ENCODE measurements around the gene TNP2.

DNA sequence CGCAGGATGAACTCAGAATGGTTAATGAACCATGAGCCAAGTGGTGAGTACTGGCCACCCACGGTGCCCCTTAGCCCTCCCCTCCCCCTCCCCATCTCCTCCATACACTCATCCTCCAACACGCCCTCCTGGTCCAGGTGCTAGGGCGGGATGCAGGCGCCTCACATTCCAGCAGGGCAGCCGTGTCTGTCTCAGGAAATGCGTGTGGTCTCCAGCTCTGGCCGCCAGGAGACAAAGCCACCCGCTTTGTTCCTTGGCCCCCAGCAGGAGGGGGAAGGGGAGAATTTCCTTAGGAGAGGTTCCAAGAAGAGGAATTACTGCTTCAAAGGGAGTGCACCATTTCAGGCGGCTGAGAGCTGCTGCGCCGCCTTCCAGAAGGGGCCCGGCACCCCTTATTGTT is 46.4 kb upstream of the TNP2 start:
- TF ChIP-seq, protein P1, sequence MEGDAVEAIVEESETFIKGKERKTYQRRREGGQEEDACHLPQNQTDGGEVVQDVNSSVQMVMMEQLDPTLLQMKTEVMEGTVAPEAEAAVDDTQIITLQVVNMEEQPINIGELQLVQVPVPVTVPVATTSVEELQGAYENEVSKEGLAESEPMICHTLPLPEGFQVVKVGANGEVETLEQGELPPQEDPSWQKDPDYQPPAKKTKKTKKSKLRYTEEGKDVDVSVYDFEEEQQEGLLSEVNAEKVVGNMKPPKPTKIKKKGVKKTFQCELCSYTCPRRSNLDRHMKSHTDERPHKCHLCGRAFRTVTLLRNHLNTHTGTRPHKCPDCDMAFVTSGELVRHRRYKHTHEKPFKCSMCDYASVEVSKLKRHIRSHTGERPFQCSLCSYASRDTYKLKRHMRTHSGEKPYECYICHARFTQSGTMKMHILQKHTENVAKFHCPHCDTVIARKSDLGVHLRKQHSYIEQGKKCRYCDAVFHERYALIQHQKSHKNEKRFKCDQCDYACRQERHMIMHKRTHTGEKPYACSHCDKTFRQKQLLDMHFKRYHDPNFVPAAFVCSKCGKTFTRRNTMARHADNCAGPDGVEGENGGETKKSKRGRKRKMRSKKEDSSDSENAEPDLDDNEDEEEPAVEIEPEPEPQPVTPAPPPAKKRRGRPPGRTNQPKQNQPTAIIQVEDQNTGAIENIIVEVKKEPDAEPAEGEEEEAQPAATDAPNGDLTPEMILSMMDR (conservative IDR thresholded peaks at IDR 0.05; ENCODE audit: low read depth in 2 of 2) = peak; percentile 21 to 23; a peak in 2 of 4 replicates
- TF ChIP-seq EZH2phosphoT487 (IDR thresholded peaks at IDR 0.05; ENCODE audit: unreplicated experiment) = no peak
- no peak for TF ChIP-seq EZH2 (IDR thresholded peaks at IDR 0.05; ENCODE audit: low read depth, unreplicated experiment)
- no peak for TF ChIP-seq ZNF331 (CRISPR knock-in tag; IDR thresholded peaks at IDR 0.05; ENCODE audit: low read depth)
- TF ChIP-seq POLR2AphosphoS5 (IDR thresholded peaks at IDR 0.05; ENCODE audit: low read depth) = peak; percentile 72
- peak; percentile 75; the same call in 1 of the 2 replicates for TF ChIP-seq NANOG (IDR thresholded peaks at IDR 0.05; ENCODE audit: borderline replicate concordance)
- TF ChIP-seq, protein P2, sequence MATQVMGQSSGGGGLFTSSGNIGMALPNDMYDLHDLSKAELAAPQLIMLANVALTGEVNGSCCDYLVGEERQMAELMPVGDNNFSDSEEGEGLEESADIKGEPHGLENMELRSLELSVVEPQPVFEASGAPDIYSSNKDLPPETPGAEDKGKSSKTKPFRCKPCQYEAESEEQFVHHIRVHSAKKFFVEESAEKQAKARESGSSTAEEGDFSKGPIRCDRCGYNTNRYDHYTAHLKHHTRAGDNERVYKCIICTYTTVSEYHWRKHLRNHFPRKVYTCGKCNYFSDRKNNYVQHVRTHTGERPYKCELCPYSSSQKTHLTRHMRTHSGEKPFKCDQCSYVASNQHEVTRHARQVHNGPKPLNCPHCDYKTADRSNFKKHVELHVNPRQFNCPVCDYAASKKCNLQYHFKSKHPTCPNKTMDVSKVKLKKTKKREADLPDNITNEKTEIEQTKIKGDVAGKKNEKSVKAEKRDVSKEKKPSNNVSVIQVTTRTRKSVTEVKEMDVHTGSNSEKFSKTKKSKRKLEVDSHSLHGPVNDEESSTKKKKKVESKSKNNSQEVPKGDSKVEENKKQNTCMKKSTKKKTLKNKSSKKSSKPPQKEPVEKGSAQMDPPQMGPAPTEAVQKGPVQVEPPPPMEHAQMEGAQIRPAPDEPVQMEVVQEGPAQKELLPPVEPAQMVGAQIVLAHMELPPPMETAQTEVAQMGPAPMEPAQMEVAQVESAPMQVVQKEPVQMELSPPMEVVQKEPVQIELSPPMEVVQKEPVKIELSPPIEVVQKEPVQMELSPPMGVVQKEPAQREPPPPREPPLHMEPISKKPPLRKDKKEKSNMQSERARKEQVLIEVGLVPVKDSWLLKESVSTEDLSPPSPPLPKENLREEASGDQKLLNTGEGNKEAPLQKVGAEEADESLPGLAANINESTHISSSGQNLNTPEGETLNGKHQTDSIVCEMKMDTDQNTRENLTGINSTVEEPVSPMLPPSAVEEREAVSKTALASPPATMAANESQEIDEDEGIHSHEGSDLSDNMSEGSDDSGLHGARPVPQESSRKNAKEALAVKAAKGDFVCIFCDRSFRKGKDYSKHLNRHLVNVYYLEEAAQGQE (IDR thresholded peaks at IDR 0.05; ENCODE audit: unreplicated experiment) = peak; percentile 9
- no peak for TF ChIP-seq JUNB (IDR thresholded peaks at IDR 0.05; ENCODE audit: unreplicated experiment)
- TF ChIP-seq CREB1 (CRISPR knock-in tag; IDR thresholded peaks at IDR 0.05; ENCODE audit: low read depth) = peak; percentile 49; the same call in 1 of the 2 replicates
- TF ChIP-seq, protein P3, sequence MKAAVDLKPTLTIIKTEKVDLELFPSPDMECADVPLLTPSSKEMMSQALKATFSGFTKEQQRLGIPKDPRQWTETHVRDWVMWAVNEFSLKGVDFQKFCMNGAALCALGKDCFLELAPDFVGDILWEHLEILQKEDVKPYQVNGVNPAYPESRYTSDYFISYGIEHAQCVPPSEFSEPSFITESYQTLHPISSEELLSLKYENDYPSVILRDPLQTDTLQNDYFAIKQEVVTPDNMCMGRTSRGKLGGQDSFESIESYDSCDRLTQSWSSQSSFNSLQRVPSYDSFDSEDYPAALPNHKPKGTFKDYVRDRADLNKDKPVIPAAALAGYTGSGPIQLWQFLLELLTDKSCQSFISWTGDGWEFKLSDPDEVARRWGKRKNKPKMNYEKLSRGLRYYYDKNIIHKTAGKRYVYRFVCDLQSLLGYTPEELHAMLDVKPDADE (IDR thresholded peaks at IDR 0.05) = peak; percentile 68
- no peak for TF ChIP-seq STAT1 (IDR thresholded peaks at IDR 0.05; ENCODE audit: unreplicated experiment)
- 0 out of 2 replicates have a peak, but pooled peaks have one; percentile 27 for TF ChIP-seq ZNF114 (CRISPR knock-in tag; IDR thresholded peaks at IDR 0.05)
- TF ChIP-seq, protein P4, sequence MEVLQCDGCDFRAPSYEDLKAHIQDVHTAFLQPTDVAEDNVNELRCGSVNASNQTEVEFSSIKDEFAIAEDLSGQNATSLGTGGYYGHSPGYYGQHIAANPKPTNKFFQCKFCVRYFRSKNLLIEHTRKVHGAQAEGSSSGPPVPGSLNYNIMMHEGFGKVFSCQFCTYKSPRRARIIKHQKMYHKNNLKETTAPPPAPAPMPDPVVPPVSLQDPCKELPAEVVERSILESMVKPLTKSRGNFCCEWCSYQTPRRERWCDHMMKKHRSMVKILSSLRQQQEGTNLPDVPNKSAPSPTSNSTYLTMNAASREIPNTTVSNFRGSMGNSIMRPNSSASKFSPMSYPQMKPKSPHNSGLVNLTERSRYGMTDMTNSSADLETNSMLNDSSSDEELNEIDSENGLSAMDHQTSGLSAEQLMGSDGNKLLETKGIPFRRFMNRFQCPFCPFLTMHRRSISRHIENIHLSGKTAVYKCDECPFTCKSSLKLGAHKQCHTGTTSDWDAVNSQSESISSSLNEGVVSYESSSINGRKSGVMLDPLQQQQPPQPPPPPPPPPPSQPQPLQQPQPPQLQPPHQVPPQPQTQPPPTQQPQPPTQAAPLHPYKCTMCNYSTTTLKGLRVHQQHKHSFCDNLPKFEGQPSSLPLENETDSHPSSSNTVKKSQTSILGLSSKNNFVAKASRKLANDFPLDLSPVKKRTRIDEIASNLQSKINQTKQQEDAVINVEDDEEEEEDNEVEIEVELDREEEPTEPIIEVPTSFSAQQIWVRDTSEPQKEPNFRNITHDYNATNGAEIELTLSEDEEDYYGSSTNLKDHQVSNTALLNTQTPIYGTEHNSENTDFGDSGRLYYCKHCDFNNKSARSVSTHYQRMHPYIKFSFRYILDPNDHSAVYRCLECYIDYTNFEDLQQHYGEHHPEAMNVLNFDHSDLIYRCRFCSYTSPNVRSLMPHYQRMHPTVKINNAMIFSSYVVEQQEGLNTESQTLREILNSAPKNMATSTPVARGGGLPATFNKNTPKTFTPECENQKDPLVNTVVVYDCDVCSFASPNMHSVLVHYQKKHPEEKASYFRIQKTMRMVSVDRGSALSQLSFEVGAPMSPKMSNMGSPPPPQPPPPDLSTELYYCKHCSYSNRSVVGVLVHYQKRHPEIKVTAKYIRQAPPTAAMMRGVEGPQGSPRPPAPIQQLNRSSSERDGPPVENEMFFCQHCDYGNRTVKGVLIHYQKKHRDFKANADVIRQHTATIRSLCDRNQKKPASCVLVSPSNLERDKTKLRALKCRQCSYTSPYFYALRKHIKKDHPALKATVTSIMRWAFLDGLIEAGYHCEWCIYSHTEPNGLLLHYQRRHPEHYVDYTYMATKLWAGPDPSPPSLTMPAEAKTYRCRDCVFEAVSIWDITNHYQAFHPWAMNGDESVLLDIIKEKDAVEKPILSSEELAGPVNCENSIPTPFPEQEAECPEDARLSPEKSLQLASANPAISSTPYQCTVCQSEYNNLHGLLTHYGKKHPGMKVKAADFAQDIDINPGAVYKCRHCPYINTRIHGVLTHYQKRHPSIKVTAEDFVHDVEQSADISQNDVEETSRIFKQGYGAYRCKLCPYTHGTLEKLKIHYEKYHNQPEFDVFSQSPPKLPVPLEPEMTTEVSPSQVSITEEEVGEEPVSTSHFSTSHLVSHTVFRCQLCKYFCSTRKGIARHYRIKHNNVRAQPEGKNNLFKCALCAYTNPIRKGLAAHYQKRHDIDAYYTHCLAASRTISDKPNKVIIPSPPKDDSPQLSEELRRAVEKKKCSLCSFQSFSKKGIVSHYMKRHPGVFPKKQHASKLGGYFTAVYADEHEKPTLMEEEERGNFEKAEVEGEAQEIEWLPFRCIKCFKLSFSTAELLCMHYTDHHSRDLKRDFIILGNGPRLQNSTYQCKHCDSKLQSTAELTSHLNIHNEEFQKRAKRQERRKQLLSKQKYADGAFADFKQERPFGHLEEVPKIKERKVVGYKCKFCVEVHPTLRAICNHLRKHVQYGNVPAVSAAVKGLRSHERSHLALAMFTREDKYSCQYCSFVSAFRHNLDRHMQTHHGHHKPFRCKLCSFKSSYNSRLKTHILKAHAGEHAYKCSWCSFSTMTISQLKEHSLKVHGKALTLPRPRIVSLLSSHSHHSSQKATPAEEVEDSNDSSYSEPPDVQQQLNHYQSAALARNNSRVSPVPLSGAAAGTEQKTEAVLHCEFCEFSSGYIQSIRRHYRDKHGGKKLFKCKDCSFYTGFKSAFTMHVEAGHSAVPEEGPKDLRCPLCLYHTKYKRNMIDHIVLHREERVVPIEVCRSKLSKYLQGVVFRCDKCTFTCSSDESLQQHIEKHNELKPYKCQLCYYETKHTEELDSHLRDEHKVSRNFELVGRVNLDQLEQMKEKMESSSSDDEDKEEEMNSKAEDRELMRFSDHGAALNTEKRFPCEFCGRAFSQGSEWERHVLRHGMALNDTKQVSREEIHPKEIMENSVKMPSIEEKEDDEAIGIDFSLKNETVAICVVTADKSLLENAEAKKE (CRISPR knock-in tag; IDR thresholded peaks at IDR 0.05) = peak; percentile 52; the same call in 1 of the 2 replicates
